ENCODE measurements around the gene CCDC192. TPM values are rescaled to one million over a fixed set of nuclear protein-coding genes. Genes with fewer than 3 reads are reported as not detected.

CCDC192 gene
- polyA plus RNA-seq, 2 of the 4 experiments (the other 2 are of a cell fraction): not detected

- ChIA-PET POLR2A (interaction anchor here (0.8 to 1.7 kb wide), 2 partner anchors 197 to 199 kb away, joined by 3 to 4 read pairs; partner anchors contain the start of gene SLC12A2), CTCF (interaction anchor here (0.6 to 1.1 kb wide), 5 partner anchors 9 to 989 kb away, joined by 3 read pairs; no protein-coding TSS in a partner anchor)
- peak overlapping the region; percentile 59 for H3K4me2 ChIP-seq
- peak overlapping the region; percentile 52 to 67 for H3K27ac ChIP-seq
- H3K9me3 ChIP-seq: no peaks in the 10 kb centered on the region
- H3K4me1 ChIP-seq: peaks cover 42% of the 10 kb centered on the region
- FAIRE-seq: peak; percentile 80
- WGBS (ENCODE audit: missing lambda C conversion rate): 8% methylated on average over 1 of the region's 1 CpG
- peak; percentile 79 to 97; a peak in 5 of 6 replicates for ATAC-seq
- no peak overlapping the region for H3K4me3 ChIP-seq
- TF ChIP-seq JUN (IDR thresholded peaks at IDR 0.05): 0 out of 5 replicates have a peak, but pooled peaks of 1 of the 2 experiments have one; percentile 28
- no peak for TF ChIP-seq NPAS2 (CRISPR knock-in tag; IDR thresholded peaks at IDR 0.05; ENCODE audit: borderline replicate concordance)
- peak; percentile 83 for TF ChIP-seq GATA3 (IDR thresholded peaks at IDR 0.05; ENCODE audit: borderline replicate concordance)
- 0 out of 5 replicates have a peak, but pooled peaks of 1 of the 2 experiments have one; percentile 19 for TF ChIP-seq RAD21 (conservative IDR thresholded peaks at IDR 0.05 in 1 of 2, IDR thresholded peaks at IDR 0.05 in 1 of 2)
- TF ChIP-seq MAFK (IDR thresholded peaks at IDR 0.05; ENCODE audit: partially characterized antibody): peak; percentile 44
- DNase-seq (ENCODE audit: low read depth in 1 of 2, low spot score in 1 of 2): peak in 1 of 2 experiments; percentile 90
Measured at GRCh38 chr5:127885176-127885575, 182.0 kb downstream of the CCDC192 start.

GRCh38 chr5:127886081-127886480 is 182.9 kb downstream of the CCDC192 start:
- no peaks in the 10 kb centered on the region for H3K9me3 ChIP-seq
- no peak for FAIRE-seq
- no peak overlapping the region for H3K4me3 ChIP-seq
- ChIA-PET POLR2A (no interaction called here), CTCF (interaction anchor here (1.1 to 1.8 kb wide), 3 partner anchors 8 to 48 kb away, joined by 3 to 6 read pairs (median 3); no protein-coding TSS in a partner anchor)
- WGBS (ENCODE audit: missing lambda C conversion rate): 67% methylated on average over 3 of the region's 3 CpGs
- peak overlapping the region; percentile 59; the same call in 2 of the 3 replicates for H3K4me2 ChIP-seq
- DNase-seq (ENCODE audit: low read depth in 1 of 2, low spot score in 1 of 2): no peak
- peak overlapping the region; percentile 36 to 43; a peak in 2 of 6 replicates for H3K27ac ChIP-seq
- peaks cover 49% of the 10 kb centered on the region for H3K4me1 ChIP-seq
- no peak for ATAC-seq
- TF ChIP-seq ZC3H11A (IDR thresholded peaks at IDR 0.05) (no peak), ZNF302 (CRISPR knock-in tag; IDR thresholded peaks at IDR 0.05) (no peak), EHF (CRISPR knock-in tag; IDR thresholded peaks at IDR 0.05) (no peak)

GRCh38 chr5:127887282-127887681 is 184.1 kb downstream of the CCDC192 start:
- Histone ChIP-seq H3K4me3 (no peak overlapping the region), H3K9me3 (no peaks in the 10 kb centered on the region), H3K4me2 (peak overlapping the region; percentile 13; the same call in 1 of the 3 replicates), H3K4me1 (peaks cover 56% of the 10 kb centered on the region), H3K27ac (no peak overlapping the region)
- DNase-seq (ENCODE audit: low read depth in 1 of 2, low spot score in 1 of 2) (peak in 1 of 2 experiments; percentile 42), ATAC-seq (no peak), FAIRE-seq (peak; percentile 81)
- ChIA-PET POLR2A (interaction anchor here (0.6 kb wide), 1 partner anchor 12 kb away, joined by 3 read pairs; no protein-coding TSS in a partner anchor), CTCF (interaction anchor here (0.6 to 1.8 kb wide), 6 partner anchors 9 to 313 kb away, joined by 3 to 6 read pairs (median 3); no protein-coding TSS in a partner anchor)
- WGBS (ENCODE audit: missing lambda C conversion rate): 83% methylated on average over 1 of the region's 1 CpG
- TF ChIP-seq SMC3 (IDR thresholded peaks at IDR 0.05) (no peak), FOSL2 (IDR thresholded peaks at IDR 0.05) (no peak), FOSL2 (CRISPR knock-in tag; IDR thresholded peaks at IDR 0.05) (peak; percentile 35)

DNA sequence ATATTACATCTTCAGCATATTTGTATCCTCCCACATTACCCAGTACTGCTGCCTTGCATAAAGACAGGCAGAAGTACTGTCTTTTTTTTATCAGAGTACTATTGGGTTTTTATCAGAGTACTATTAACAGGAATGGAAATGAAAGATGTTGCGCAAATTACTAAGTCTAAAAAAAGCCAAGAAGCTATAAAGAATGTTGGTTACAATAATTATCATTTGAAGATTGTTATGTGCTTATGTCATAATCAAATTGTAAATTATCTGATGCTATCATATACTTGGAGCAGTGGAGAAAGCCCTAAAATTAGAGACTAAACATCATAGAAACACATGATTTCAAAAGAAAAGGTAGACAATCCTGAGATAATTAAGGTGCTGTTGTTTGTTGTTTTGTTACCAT is 188.8 kb downstream of the CCDC192 start:
- TF ChIP-seq PHF8 (IDR thresholded peaks at IDR 0.05; ENCODE audit: borderline replicate concordance, low read depth) (no peak), TFCP2L1 (CRISPR knock-in tag; IDR thresholded peaks at IDR 0.05) (no peak), SMC3 (IDR thresholded peaks at IDR 0.05) (no peak), EHMT2 (IDR thresholded peaks at IDR 0.05; ENCODE audit: low read depth) (no peak), HMGXB4 (CRISPR knock-in tag; IDR thresholded peaks at IDR 0.05; ENCODE audit: borderline replicate concordance) (no peak), NR3C1 (IDR thresholded peaks at IDR 0.05) (no peak), EHF (CRISPR knock-in tag; IDR thresholded peaks at IDR 0.05) (no peak), EP300 (IDR thresholded peaks at IDR 0.05) (no peak), MAZ (IDR thresholded peaks at IDR 0.05; ENCODE audit: borderline replicate concordance, low read depth, low read length) (no peak), GATA3 (IDR thresholded peaks at IDR 0.05; ENCODE audit: borderline replicate concordance) (no peak), JUN (IDR thresholded peaks at IDR 0.05) (no peak), POLR2AphosphoS2 (conservative IDR thresholded peaks at IDR 0.05; ENCODE audit: low read length) (no peak), ZC3H11A (IDR thresholded peaks at IDR 0.05) (no peak)
- no peaks in the 10 kb centered on the region for H3K9me3 ChIP-seq
- no peak for DNase-seq (ENCODE audit: low read depth in 1 of 2, low spot score in 1 of 2)
- no peak for FAIRE-seq
- H3K4me3 ChIP-seq: no peak overlapping the region
- 96% methylated on average over 1 of the region's 1 CpG for WGBS (ENCODE audit: missing lambda C conversion rate)
- no peak for ATAC-seq
- peaks cover 43% of the 10 kb centered on the region for H3K4me1 ChIP-seq
- ChIA-PET CTCF (interaction anchor here (1.0 to 1.9 kb wide), 4 partner anchors 9 to 19 kb away, joined by 3 to 6 read pairs (median 4); no protein-coding TSS in a partner anchor), POLR2A (no interaction called here)
- H3K27ac ChIP-seq: peak overlapping the region in 1 of 2 experiments; percentile 64; a peak in 1 of 6 replicates
- H3K4me2 ChIP-seq: peak overlapping the region; percentile 78
